ENCODE measurements around the gene WDR26. TPM values are rescaled to one million over a fixed set of nuclear protein-coding genes. Genes with fewer than 3 reads are reported as not detected.
"Not testable (repeated sequence)": the region's sequence is repeated elsewhere in the genome, so short reads cannot be mapped to it uniquely, and the experiment has no call there.

The WDR26 gene
- total RNA-seq, 1 experiment from 2014 or later = 156 TPM

DNA sequence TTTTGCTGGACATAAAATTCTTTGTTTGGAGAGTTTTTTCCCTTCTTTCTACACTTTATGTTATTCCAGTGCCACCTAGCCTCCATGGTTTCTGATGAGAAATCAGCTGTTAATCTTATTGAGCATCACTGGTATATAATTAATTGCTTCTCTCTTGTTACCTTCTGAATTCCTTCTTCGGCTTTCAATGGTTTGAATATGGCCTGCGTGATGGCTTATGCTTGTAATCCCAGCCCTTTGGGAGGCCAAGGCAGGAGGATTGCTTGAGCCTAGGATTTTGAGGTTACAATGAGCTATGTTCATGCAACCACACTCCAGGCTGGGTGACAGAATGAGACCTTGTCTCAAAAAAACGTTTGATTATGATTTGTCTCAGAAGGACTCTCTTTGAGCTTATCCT lies 90.9 kb downstream of the WDR26 start:
- Mint-ChIP-seq H3K27ac (ENCODE audit: low read depth, unreplicated experiment) (no peak overlapping the region), H3K4me3 (ENCODE audit: unreplicated experiment) (no peak overlapping the region), H3K27me3 (ENCODE audit: insufficient read depth, unreplicated experiment) (no peaks in the 10 kb centered on the region), H3K4me1 (ENCODE audit: insufficient read depth, unreplicated experiment) (peaks cover 5% of the 10 kb centered on the region), H3K9me3 (ENCODE audit: unreplicated experiment) (peaks cover 38% of the 10 kb centered on the region), H3K36me3 (ENCODE audit: insufficient read depth, unreplicated experiment) (no peaks in the 10 kb centered on the region)
- POLR2A ChIA-PET = interaction anchor here (0.5 to 2.4 kb wide), 5 partner anchors 9 to 1102 kb away, joined by 3 to 11 read pairs (median 5); partner anchors contain the start of genes CNIH4 and NVL
- CTCF ChIA-PET = interaction anchor here (0.6 to 1.9 kb wide), 7 partner anchors 8 to 583 kb away, joined by 3 to 12 read pairs (median 4); partner anchors contain the start of gene NVL
- no TSS peak for BruUV-seq (replicated peaks)
- intact Hi-C loops (cut with micrococcal nuclease) = no loop called here
- peak; percentile 34 for DNase-seq (ENCODE audit: unreplicated experiment)
- TF ChIP-seq, protein P1, sequence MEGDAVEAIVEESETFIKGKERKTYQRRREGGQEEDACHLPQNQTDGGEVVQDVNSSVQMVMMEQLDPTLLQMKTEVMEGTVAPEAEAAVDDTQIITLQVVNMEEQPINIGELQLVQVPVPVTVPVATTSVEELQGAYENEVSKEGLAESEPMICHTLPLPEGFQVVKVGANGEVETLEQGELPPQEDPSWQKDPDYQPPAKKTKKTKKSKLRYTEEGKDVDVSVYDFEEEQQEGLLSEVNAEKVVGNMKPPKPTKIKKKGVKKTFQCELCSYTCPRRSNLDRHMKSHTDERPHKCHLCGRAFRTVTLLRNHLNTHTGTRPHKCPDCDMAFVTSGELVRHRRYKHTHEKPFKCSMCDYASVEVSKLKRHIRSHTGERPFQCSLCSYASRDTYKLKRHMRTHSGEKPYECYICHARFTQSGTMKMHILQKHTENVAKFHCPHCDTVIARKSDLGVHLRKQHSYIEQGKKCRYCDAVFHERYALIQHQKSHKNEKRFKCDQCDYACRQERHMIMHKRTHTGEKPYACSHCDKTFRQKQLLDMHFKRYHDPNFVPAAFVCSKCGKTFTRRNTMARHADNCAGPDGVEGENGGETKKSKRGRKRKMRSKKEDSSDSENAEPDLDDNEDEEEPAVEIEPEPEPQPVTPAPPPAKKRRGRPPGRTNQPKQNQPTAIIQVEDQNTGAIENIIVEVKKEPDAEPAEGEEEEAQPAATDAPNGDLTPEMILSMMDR (IDR thresholded peaks at IDR 0.05; ENCODE audit: unreplicated experiment) = no peak

DNA sequence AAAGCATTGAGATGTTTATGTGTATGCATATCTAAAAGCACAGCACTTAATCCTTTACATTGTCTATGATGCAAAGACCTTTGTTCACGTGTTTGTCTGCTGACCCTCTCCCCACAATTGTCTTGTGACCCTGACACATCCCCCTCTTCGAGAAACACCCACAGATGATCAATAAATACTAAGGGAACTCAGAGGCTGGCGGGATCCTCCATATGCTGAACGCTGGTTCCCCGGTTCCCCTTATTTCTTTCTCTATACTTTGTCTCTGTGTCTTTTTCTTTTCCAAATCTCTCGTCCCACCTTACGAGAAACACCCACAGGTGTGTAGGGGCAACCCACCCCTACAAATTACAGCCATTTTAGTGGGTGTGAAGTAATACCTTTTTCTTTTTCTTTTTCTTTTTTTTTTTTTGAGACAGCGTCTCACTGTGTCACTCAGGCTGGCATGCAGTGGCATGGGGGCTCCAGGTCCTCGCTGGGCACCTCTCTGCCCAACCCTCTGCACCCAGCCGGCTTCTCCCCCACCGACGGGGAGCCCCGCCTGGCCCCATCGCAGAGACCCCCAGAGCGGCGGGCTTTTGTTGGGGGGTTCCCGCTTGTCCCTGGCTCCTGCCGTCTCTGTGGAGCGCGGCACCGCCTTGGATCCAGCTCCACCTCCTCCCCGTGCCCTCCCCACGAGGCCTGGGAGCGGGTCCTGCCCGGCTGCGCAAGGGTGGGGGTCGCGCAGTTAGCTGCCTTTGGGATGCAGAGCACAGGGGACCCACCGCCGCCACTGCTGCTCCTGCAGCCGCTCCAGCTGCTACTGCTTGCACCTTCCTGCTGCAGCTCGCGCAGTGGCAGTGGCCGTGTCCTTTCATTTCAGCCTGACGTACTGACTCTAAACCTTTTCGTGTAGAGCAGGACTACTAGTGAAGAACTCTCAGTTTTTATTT lies 93.9 kb downstream of the WDR26 start:
- intact Hi-C loops (cut with micrococcal nuclease); H3K27me3 Mint-ChIP-seq (ENCODE audit: insufficient read depth, unreplicated experiment); H3K4me1 Mint-ChIP-seq (ENCODE audit: insufficient read depth, unreplicated experiment); H3K36me3 Mint-ChIP-seq (ENCODE audit: insufficient read depth, unreplicated experiment); H3K27ac Mint-ChIP-seq (ENCODE audit: low read depth, unreplicated experiment); BruUV-seq (replicated peaks): not testable (repeated sequence)
- peaks cover 20% of the 10 kb centered on the region for H3K9me3 Mint-ChIP-seq (ENCODE audit: unreplicated experiment)
- peak overlapping the region; percentile 63 for H3K4me3 Mint-ChIP-seq (ENCODE audit: unreplicated experiment)
- CTCF ChIA-PET = interaction anchor here (0.6 kb wide), 1 partner anchor 183 kb away, joined by 3 read pairs; no protein-coding TSS in a partner anchor
- POLR2A ChIA-PET = interaction anchor here (0.6 kb wide), 1 partner anchor 11 kb away, joined by 3 read pairs; no protein-coding TSS in a partner anchor
- peak; percentile 18 for DNase-seq (ENCODE audit: unreplicated experiment)

DNA sequence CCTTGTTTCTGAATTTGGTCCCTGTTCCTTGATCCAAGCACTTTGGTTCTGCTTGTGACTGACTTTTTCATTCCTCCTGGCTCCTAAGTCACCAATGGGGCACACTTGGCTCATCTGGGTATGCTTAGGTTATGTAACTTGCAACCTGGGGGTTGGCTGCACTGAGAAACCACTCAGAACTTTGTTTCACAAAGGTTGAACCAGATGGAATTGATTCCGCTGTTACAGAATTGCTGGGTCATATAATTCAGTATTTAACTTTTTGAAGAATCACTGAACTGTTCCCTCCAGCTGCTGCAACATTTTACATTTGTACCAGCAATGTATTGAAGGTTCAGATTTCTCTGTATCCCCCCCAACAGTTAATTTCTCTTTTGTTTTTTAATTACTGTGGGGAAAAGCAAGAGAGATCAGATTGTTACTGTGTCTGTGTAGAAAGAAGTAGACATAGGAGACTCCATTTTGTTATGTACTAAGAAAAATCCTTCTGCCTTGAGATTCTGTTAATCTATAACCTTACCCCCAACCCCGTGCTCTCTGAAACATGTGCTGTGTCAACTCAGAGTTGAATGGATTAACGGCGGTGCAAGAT lies 95.1 kb downstream of the WDR26 start:
- Mint-ChIP-seq H3K36me3 (ENCODE audit: insufficient read depth, unreplicated experiment) (no peaks in the 10 kb centered on the region), H3K27me3 (ENCODE audit: insufficient read depth, unreplicated experiment) (no peaks in the 10 kb centered on the region), H3K27ac (ENCODE audit: low read depth, unreplicated experiment) (no peak overlapping the region), H3K4me3 (ENCODE audit: unreplicated experiment) (no peak overlapping the region), H3K9me3 (ENCODE audit: unreplicated experiment) (peaks cover 20% of the 10 kb centered on the region), H3K4me1 (ENCODE audit: insufficient read depth, unreplicated experiment) (peaks cover 5% of the 10 kb centered on the region)
- DNase-seq (ENCODE audit: unreplicated experiment) = no peak
- no TSS peak for BruUV-seq (replicated peaks)
- intact Hi-C loops (cut with micrococcal nuclease) = no loop called here
- CTCF ChIA-PET = interaction anchor here (0.6 to 0.9 kb wide), 2 partner anchors 121 to 223 kb away, joined by 5 to 6 read pairs; no protein-coding TSS in a partner anchor
- POLR2A ChIA-PET = interaction anchor here (1.0 kb wide), 1 partner anchor 10 kb away, joined by 4 read pairs; the partner anchor contains the start of gene NVL
- TF ChIP-seq, protein P1 (IDR thresholded peaks at IDR 0.05; ENCODE audit: unreplicated experiment) = no peak

DNA sequence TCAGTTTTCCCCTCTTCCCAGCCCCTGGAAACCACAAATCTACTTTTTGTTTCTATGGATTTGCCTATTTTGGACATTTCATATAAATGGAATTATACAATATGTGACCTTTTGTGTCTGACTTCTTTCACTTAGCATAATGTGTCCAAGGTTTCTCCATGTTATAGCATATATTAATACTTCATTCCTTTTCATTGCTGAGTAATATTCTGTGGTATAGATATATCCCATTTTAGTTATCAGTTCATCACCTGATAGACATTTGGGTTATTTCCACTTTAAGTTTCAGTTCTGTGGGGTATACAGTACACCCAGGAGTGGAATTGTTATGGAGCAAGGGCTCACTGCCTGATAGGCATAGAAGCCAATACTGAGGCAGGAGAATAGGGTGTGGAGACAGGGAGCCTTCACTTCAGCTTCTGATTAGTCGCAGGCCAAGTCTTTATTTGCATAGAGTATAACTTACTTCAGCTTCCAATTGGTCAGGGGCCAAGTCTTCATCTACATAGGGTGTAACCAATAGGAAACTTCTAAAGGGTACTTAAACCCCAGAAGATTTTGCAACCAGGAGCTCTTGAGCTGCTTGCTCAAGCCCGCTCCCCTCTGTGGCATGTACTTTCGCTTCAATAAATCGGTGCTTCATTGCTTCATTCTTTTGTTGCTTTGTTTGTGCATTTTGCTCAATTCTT lies 96.3 kb downstream of the WDR26 start:
- ChIA-PET POLR2A (interaction anchor here (1.0 kb wide), 1 partner anchor 8 kb away, joined by 4 read pairs; the partner anchor contains the start of gene NVL), CTCF (interaction anchor here (0.9 kb wide), 1 partner anchor 222 kb away, joined by 6 read pairs; no protein-coding TSS in a partner anchor)
- Mint-ChIP-seq H3K4me1 (ENCODE audit: insufficient read depth, unreplicated experiment) (peaks cover 18% of the 10 kb centered on the region), H3K4me3 (ENCODE audit: unreplicated experiment) (no peak overlapping the region), H3K27ac (ENCODE audit: low read depth, unreplicated experiment) (no peak overlapping the region), H3K36me3 (ENCODE audit: insufficient read depth, unreplicated experiment) (no peaks in the 10 kb centered on the region), H3K27me3 (ENCODE audit: insufficient read depth, unreplicated experiment) (no peaks in the 10 kb centered on the region), H3K9me3 (ENCODE audit: unreplicated experiment) (peaks cover 13% of the 10 kb centered on the region)
- peak; percentile 35 for DNase-seq (ENCODE audit: unreplicated experiment)
- TF ChIP-seq, protein P1 (IDR thresholded peaks at IDR 0.05; ENCODE audit: unreplicated experiment) = no peak
- intact Hi-C loops (cut with micrococcal nuclease) = no loop called here
- no TSS peak for BruUV-seq (replicated peaks)

Small RNA genes lying within 50 kb of the gene (microRNA-seq; reads per million reads assigned to microRNA genes)
- 1.3 reads per million, percentile 3 among the genes with 10 or more reads in this experiment for gene MIR4742

Other genes with a start within 250 kb of the WDR26 start
- gene NVL, start 104.6 kb downstream of the WDR26 start, total RNA-seq (2022) = 69.8 and 81.5 TPM in 2 replicates
- gene CNIH4, start 77.9 kb downstream of the WDR26 start, total RNA-seq (2022) = 190 and 212 TPM in 2 replicates
- gene CNIH3, start 181.5 kb upstream of the WDR26 start, total RNA-seq (2022) = 3.4 and 3.6 TPM in 2 replicates

All from MCF 10A (cell line).